ENCODE data around the gene GHSR.

- no peak for TF ChIP-seq REST (IDR thresholded peaks at IDR 0.05; ENCODE audit: low read depth, low read length)
- TF ChIP-seq RAD21 (IDR thresholded peaks at IDR 0.05; ENCODE audit: low read length) = no peak
- TF ChIP-seq CTCF (IDR thresholded peaks at IDR 0.05) = no peak
Observed at GRCh38 chr3:172464306-172464705, 16.1 kb upstream of the GHSR start.

Data from SK-N-SH (cell line).